ENCODE measurements around the gene SLC27A3. TPM values are rescaled to one million over a fixed set of nuclear protein-coding genes. Genes with fewer than 3 reads are reported as not detected.
A peak's percentile ranks its signal among the peaks of the same experiment; 100 is the strongest.

The SLC27A3 gene
- total RNA-seq, 1 experiment from 2014 or later, result 38.9 TPM

DNA sequence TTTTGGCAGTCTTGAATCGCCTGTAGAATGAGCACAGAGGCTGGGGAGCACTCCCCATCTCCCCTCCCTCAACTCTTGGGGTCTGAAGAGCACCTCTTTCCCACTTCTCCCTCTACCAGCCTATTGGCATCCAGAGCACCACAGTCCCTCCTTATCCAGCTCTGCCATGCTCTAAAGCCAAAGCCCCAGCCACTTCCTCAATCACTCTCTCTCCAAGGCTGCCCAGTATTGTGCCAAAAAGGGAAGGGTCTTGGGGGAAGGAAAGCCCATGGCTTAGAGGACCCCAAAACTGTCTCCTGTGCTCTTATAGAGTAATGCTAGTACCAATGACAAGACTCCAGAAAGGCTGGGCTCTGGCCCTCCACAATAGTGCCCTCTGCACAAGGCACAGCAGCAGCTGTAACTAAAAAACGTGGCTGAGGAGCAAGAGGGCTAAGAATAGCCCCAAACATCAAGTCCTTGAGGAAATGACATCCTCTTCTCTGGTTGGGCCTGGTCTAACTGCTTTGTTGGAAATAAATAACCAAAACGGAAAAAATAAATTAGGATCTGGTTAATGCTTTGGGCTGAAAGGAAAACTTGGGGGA, 28.4 kb downstream of the SLC27A3 start:
- DNase-seq (ENCODE audit: low spot score) (no peak), ATAC-seq (no peak)
- no peak for TF ChIP-seq FOXP4 (CRISPR knock-in tag; IDR thresholded peaks at IDR 0.05)
- TF ChIP-seq ESRRA (CRISPR knock-in tag; IDR thresholded peaks at IDR 0.05; ENCODE audit: borderline replicate concordance), result no peak
- no peak for TF ChIP-seq CBFB (CRISPR knock-in tag; IDR thresholded peaks at IDR 0.05; ENCODE audit: low read depth)
- TF ChIP-seq, protein P1, sequence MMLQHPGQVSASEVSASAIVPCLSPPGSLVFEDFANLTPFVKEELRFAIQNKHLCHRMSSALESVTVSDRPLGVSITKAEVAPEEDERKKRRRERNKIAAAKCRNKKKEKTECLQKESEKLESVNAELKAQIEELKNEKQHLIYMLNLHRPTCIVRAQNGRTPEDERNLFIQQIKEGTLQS (CRISPR knock-in tag; conservative IDR thresholded peaks at IDR 0.05), result no peak
- TF ChIP-seq ZNF263 (CRISPR knock-in tag; IDR thresholded peaks at IDR 0.05; ENCODE audit: low read depth), result no peak
- no peak for TF ChIP-seq TEAD1 (CRISPR knock-in tag; IDR thresholded peaks at IDR 0.05)
- no peak for TF ChIP-seq NFYB (CRISPR knock-in tag; conservative IDR thresholded peaks at IDR 0.05; ENCODE audit: low read depth)
- no peak for TF ChIP-seq GTF2I (CRISPR knock-in tag; conservative IDR thresholded peaks at IDR 0.05)
- TF ChIP-seq E2F1 (CRISPR knock-in tag; IDR thresholded peaks at IDR 0.05), result no peak
- TF ChIP-seq SP1 (CRISPR knock-in tag; conservative IDR thresholded peaks at IDR 0.05), result no peak
- no peak for TF ChIP-seq MAX (CRISPR knock-in tag; IDR thresholded peaks at IDR 0.05)
- no peak for TF ChIP-seq TEAD4 (CRISPR knock-in tag; IDR thresholded peaks at IDR 0.05)
- TF ChIP-seq, protein P2, sequence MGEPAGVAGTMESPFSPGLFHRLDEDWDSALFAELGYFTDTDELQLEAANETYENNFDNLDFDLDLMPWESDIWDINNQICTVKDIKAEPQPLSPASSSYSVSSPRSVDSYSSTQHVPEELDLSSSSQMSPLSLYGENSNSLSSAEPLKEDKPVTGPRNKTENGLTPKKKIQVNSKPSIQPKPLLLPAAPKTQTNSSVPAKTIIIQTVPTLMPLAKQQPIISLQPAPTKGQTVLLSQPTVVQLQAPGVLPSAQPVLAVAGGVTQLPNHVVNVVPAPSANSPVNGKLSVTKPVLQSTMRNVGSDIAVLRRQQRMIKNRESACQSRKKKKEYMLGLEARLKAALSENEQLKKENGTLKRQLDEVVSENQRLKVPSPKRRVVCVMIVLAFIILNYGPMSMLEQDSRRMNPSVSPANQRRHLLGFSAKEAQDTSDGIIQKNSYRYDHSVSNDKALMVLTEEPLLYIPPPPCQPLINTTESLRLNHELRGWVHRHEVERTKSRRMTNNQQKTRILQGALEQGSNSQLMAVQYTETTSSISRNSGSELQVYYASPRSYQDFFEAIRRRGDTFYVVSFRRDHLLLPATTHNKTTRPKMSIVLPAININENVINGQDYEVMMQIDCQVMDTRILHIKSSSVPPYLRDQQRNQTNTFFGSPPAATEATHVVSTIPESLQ (CRISPR knock-in tag; IDR thresholded peaks at IDR 0.05), result no peak
- TF ChIP-seq, protein P3, sequence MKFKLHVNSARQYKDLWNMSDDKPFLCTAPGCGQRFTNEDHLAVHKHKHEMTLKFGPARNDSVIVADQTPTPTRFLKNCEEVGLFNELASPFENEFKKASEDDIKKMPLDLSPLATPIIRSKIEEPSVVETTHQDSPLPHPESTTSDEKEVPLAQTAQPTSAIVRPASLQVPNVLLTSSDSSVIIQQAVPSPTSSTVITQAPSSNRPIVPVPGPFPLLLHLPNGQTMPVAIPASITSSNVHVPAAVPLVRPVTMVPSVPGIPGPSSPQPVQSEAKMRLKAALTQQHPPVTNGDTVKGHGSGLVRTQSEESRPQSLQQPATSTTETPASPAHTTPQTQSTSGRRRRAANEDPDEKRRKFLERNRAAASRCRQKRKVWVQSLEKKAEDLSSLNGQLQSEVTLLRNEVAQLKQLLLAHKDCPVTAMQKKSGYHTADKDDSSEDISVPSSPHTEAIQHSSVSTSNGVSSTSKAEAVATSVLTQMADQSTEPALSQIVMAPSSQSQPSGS (CRISPR knock-in tag; IDR thresholded peaks at IDR 0.05; ENCODE audit: borderline replicate concordance, low read depth), result no peak
- TF ChIP-seq NR2C2 (CRISPR knock-in tag; IDR thresholded peaks at IDR 0.05), result no peak
- Mint-ChIP-seq H3K4me1 (peaks cover 13% of the 10 kb centered on the region), H3K9me3 (no peaks in the 10 kb centered on the region), H3K27me3 (ENCODE audit: low read depth) (no peaks in the 10 kb centered on the region), H3K4me3 (no peak overlapping the region), H3K27ac (no peak overlapping the region), H3K36me3 (peaks cover 4% of the 10 kb centered on the region)
- ChIA-PET CTCF (interaction anchor here (0.9 kb wide), 1 partner anchor 119 kb away, joined by 3 read pairs; the partner anchor contains the start of gene GATAD2B), POLR2A (interaction anchor here (0.8 kb wide), 1 partner anchor 119 kb away, joined by 3 read pairs; the partner anchor contains the start of gene GATAD2B)

GRCh38 chr1:153804112-153804511, 28.9 kb downstream of the SLC27A3 start:
- TF ChIP-seq ZNF121 (CRISPR knock-in tag; IDR thresholded peaks at IDR 0.05) (peak; percentile 93), IRF2 (CRISPR knock-in tag; IDR thresholded peaks at IDR 0.05; ENCODE audit: borderline replicate concordance, low read depth) (no peak)
- Mint-ChIP-seq H3K27ac (no peak overlapping the region), H3K9me3 (no peaks in the 10 kb centered on the region), H3K4me1 (peaks cover 13% of the 10 kb centered on the region), H3K4me3 (no peak overlapping the region), H3K36me3 (peaks cover 7% of the 10 kb centered on the region), H3K27me3 (ENCODE audit: low read depth) (no peaks in the 10 kb centered on the region)
- ChIA-PET CTCF (no interaction called here), POLR2A (interaction anchor here (0.8 kb wide), 1 partner anchor 119 kb away, joined by 3 read pairs; the partner anchor contains the start of gene GATAD2B)
- ATAC-seq (no peak), DNase-seq (ENCODE audit: low spot score) (no peak)
